ENCODE results near the gene ZFAND5. TPM values are rescaled to one million over a fixed set of nuclear protein-coding genes. Genes with fewer than 3 reads are reported as not detected.

Gene ZFAND5
- total RNA-seq, 2 experiments from 2014 or later = 92.4 to 93.8 TPM

- Mint-ChIP-seq H3K27ac (no peak overlapping the region), H3K27me3 (no peaks in the 10 kb centered on the region), H3K9me3 (no peaks in the 10 kb centered on the region), H3K4me3 (no peak overlapping the region), H3K4me1 (ENCODE audit: low read depth) (peaks cover 7% of the 10 kb centered on the region), H3K36me3 (no peaks in the 10 kb centered on the region)
- ChIA-PET POLR2A (interaction anchor here (2.3 kb wide), 1 partner anchor 20 kb away, joined by 7 read pairs; the partner anchor contains the start of gene ZFAND5), CTCF (no interaction called here)
- intact Hi-C loops (cut with micrococcal nuclease) = loop anchor here (5.0 kb wide), 1 partner anchor 33 kb away; no protein-coding TSS in a partner anchor
- DNase-seq = no peak
These were observed 19.9 kb upstream of the ZFAND5 start for GRCh38 chr9:72384710-72385485.

- Mint-ChIP-seq H3K4me1 (ENCODE audit: low read depth) (peaks cover 7% of the 10 kb centered on the region), H3K27ac (no peak overlapping the region), H3K27me3 (no peaks in the 10 kb centered on the region), H3K9me3 (no peaks in the 10 kb centered on the region), H3K4me3 (no peak overlapping the region), H3K36me3 (no peaks in the 10 kb centered on the region)
- intact Hi-C loops (cut with micrococcal nuclease) = no loop called here
- CTCF ChIA-PET = interaction anchor here (0.5 kb wide), 1 partner anchor 12 kb away, joined by 3 read pairs; no protein-coding TSS in a partner anchor
- DNase-seq = no peak
- POLR2A ChIA-PET = interaction anchor here (2.3 kb wide), 1 partner anchor 19 kb away, joined by 7 read pairs; the partner anchor contains the start of gene ZFAND5
These were observed 19.1 kb upstream of the ZFAND5 start for GRCh38 chr9:72383978-72384709.

- H3K27me3 Mint-ChIP-seq = no peaks in the 10 kb centered on the region
- H3K4me3 Mint-ChIP-seq = no peak overlapping the region
- ChIA-PET CTCF (no interaction called here), POLR2A (interaction anchor here (2.0 kb wide), 1 partner anchor 17 kb away, joined by 6 read pairs; the partner anchor contains the start of gene ZFAND5)
- H3K27ac Mint-ChIP-seq = no peak overlapping the region
- intact Hi-C loops (cut with micrococcal nuclease) = no loop called here
- no peaks in the 10 kb centered on the region for H3K9me3 Mint-ChIP-seq
- H3K36me3 Mint-ChIP-seq = no peaks in the 10 kb centered on the region
- no peak for DNase-seq
- H3K4me1 Mint-ChIP-seq (ENCODE audit: low read depth) = no peaks in the 10 kb centered on the region
These were observed 17.4 kb upstream of the ZFAND5 start for GRCh38 chr9:72382405-72382804.

GRCh38 chr9:72377041-72377440 is 12.0 kb upstream of the ZFAND5 start:
- intact Hi-C loops (cut with micrococcal nuclease) = no loop called here
- ChIA-PET POLR2A (interaction anchor here (1.2 kb wide), 1 partner anchor 11 kb away, joined by 5 read pairs; no protein-coding TSS in a partner anchor), CTCF (no interaction called here)
- H3K4me3 Mint-ChIP-seq = no peak overlapping the region
- no peaks in the 10 kb centered on the region for H3K4me1 Mint-ChIP-seq (ENCODE audit: low read depth)
- no peak overlapping the region for H3K27ac Mint-ChIP-seq
- H3K27me3 Mint-ChIP-seq = peaks cover 2% of the 10 kb centered on the region
- no peaks in the 10 kb centered on the region for H3K9me3 Mint-ChIP-seq
- no peaks in the 10 kb centered on the region for H3K36me3 Mint-ChIP-seq
- DNase-seq = no peak

DNA sequence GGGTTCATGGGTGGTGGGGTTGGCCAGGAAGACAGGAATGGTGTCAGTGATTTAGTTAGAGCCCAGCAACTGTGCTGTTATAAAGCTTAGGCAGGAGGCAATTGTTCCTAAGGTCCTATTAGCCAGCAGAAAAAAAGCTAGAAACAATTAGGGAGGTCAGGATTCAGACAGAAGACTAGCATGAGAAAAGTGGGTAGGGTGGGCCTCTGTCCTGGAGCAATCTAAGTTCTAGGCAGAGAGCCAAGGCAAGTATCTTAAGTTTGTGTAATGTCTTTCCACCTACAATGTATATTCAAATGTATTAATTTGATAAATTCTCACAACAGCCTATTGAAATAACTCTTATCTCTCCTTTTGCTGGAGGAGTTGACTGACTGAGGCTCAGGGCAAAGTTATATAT is 6.1 kb upstream of the ZFAND5 start:
- intact Hi-C loops (cut with micrococcal nuclease) = no loop called here
- H3K9me3 Mint-ChIP-seq = no peaks in the 10 kb centered on the region
- H3K27me3 Mint-ChIP-seq = peaks cover 2% of the 10 kb centered on the region
- DNase-seq = no peak
- no peak overlapping the region for H3K27ac Mint-ChIP-seq
- ChIA-PET POLR2A (no interaction called here), CTCF (no interaction called here)
- no peak overlapping the region for H3K4me3 Mint-ChIP-seq
- no peaks in the 10 kb centered on the region for H3K36me3 Mint-ChIP-seq
- H3K4me1 Mint-ChIP-seq (ENCODE audit: low read depth) = no peaks in the 10 kb centered on the region

- peak overlapping the region; percentile 96 for H3K27ac Mint-ChIP-seq
- H3K27me3 Mint-ChIP-seq = no peaks in the 10 kb centered on the region
- POLR2A ChIA-PET = interaction anchor here (0.7 to 2.2 kb wide), 19 partner anchors 9 to 769 kb away, joined by 3 to 9 read pairs (median 3); partner anchors contain the start of gene CEMIP2
- peak; percentile 71 for DNase-seq
- CTCF ChIA-PET = interaction anchor here (0.8 to 1.7 kb wide), 7 partner anchors 15 to 227 kb away, joined by 3 to 6 read pairs (median 4); no protein-coding TSS in a partner anchor
- peak overlapping the region; percentile 84 for H3K4me3 Mint-ChIP-seq
- no peaks in the 10 kb centered on the region for H3K9me3 Mint-ChIP-seq
- intact Hi-C loops (cut with micrococcal nuclease) = loop anchor here (1.0 to 10.0 kb wide), 9 partner anchors 23 to 1951 kb away; partner anchors contain the start of genes ABHD17B, C9orf85 and KLF9
- H3K36me3 Mint-ChIP-seq = peaks cover 13% of the 10 kb centered on the region
- H3K4me1 Mint-ChIP-seq (ENCODE audit: low read depth) = peaks cover 27% of the 10 kb centered on the region
These were observed 683 bp upstream of the ZFAND5 start for GRCh38 chr9:72365525-72366256.

DNA sequence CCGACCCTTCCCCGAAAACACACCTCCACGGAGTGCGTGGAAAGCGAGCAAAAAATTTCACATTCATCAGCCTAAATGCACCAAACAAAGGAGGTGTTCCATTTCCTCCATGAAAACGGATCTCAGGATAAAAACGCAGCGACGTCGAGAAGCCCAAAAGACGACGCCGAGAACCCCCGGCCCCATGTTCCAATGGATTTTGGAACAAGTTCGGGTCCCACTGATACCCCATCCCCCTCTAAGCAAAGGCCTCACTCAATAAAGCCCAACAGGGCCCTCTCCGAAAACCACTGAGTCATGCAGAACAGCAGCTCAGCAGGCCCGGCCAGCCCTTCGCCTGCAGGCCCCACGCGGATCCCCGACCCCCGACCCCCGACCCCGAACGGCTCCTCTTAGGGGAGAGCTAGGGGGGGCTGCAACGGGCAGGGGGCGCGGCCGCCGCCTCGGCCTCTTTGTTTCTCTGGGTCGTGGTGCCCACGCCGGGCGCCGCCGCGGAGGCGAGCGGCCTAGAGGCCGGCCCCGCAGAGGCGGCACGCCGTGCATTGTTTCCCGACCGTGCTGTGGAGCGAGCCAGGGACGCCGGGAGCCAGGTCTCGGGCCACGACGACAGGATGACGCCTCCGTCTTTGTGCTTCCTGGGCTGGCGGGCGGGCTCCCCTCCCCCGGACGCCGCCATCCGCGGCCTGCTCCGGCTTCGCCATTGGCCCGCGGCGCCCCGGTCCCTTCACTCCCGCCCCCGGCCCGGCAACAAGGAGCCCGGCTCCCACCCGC is 915 bp downstream of the ZFAND5 start:
- peak overlapping the region; percentile 96 for H3K27ac Mint-ChIP-seq
- peaks cover 43% of the 10 kb centered on the region for H3K4me1 Mint-ChIP-seq (ENCODE audit: low read depth)
- no peaks in the 10 kb centered on the region for H3K27me3 Mint-ChIP-seq
- peak; percentile 80 for DNase-seq
- POLR2A ChIA-PET = interaction anchor here (1.0 to 2.2 kb wide), 5 partner anchors 8 to 161 kb away, joined by 6 to 8 read pairs (median 7); no protein-coding TSS in a partner anchor
- CTCF ChIA-PET = no interaction called here
- no peaks in the 10 kb centered on the region for H3K9me3 Mint-ChIP-seq
- peak overlapping the region; percentile 84 for H3K4me3 Mint-ChIP-seq
- H3K36me3 Mint-ChIP-seq = peaks cover 22% of the 10 kb centered on the region
- intact Hi-C loops (cut with micrococcal nuclease) = loop anchor here (1.0 to 10.0 kb wide), 8 partner anchors 8 to 1949 kb away; partner anchors contain the start of genes ABHD17B, ANXA1, C9orf85 and CEMIP2

DNA sequence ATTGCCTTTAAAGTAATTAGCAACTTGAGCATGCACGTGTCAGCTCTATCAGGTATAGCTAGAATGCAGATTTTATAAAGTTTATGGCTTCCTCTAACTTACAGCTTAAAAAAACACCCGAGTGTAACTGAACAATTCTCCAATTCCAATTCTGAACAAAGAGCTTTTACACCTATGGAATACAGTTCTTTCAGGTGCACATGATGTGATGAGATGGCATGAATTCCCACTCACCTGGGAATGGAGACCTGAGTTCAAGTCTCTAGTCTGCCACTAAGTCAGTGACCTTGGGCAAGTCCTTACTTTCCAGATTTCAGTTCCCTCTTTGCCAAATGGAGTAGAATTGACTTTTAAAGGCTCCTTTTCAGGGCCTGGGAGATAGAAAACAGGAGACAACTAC is 1.8 kb downstream of the ZFAND5 start:
- H3K9me3 Mint-ChIP-seq = no peaks in the 10 kb centered on the region
- intact Hi-C loops (cut with micrococcal nuclease) = loop anchor here (5.0 to 10.0 kb wide), 4 partner anchors 71 to 1948 kb away; partner anchors contain the start of genes ANXA1 and KLF9
- ChIA-PET POLR2A (interaction anchor here (1.3 to 1.6 kb wide), 5 partner anchors 162 to 1945 kb away, joined by 3 to 7 read pairs (median 3); no protein-coding TSS in a partner anchor), CTCF (interaction anchor here (1.2 to 2.3 kb wide), 5 partner anchors 70 to 229 kb away, joined by 4 to 11 read pairs (median 7); no protein-coding TSS in a partner anchor)
- H3K4me3 Mint-ChIP-seq = peak overlapping the region; percentile 84
- no peaks in the 10 kb centered on the region for H3K27me3 Mint-ChIP-seq
- H3K4me1 Mint-ChIP-seq (ENCODE audit: low read depth) = peaks cover 51% of the 10 kb centered on the region
- H3K27ac Mint-ChIP-seq = peak overlapping the region; percentile 96
- H3K36me3 Mint-ChIP-seq = peaks cover 29% of the 10 kb centered on the region
- DNase-seq = no peak

GRCh38 chr9:72362680-72363139 is 2.3 kb downstream of the ZFAND5 start:
- CTCF ChIA-PET = interaction anchor here (1.2 to 2.3 kb wide), 6 partner anchors 70 to 229 kb away, joined by 4 to 11 read pairs (median 7); no protein-coding TSS in a partner anchor
- Mint-ChIP-seq H3K4me1 (ENCODE audit: low read depth) (peaks cover 56% of the 10 kb centered on the region), H3K4me3 (peak overlapping the region; percentile 84), H3K9me3 (no peaks in the 10 kb centered on the region), H3K27me3 (no peaks in the 10 kb centered on the region), H3K36me3 (peaks cover 33% of the 10 kb centered on the region), H3K27ac (peak overlapping the region; percentile 96)
- intact Hi-C loops (cut with micrococcal nuclease) = loop anchor here (5.0 to 10.0 kb wide), 4 partner anchors 70 to 1948 kb away; partner anchors contain the start of genes ANXA1 and KLF9
- peak; percentile 71 for DNase-seq
- POLR2A ChIA-PET = interaction anchor here (0.5 to 1.6 kb wide), 7 partner anchors 80 to 1944 kb away, joined by 3 to 7 read pairs (median 3); no protein-coding TSS in a partner anchor

GRCh38 chr9:72362118-72362531 is 2.9 kb downstream of the ZFAND5 start:
- H3K4me3 Mint-ChIP-seq = peak overlapping the region; percentile 84
- intact Hi-C loops (cut with micrococcal nuclease) = loop anchor here (5.0 to 10.0 kb wide), 4 partner anchors 70 to 1947 kb away; partner anchors contain the start of genes ANXA1 and KLF9
- peaks cover 37% of the 10 kb centered on the region for H3K36me3 Mint-ChIP-seq
- H3K27me3 Mint-ChIP-seq = no peaks in the 10 kb centered on the region
- H3K9me3 Mint-ChIP-seq = no peaks in the 10 kb centered on the region
- ChIA-PET CTCF (interaction anchor here (1.2 to 2.3 kb wide), 6 partner anchors 69 to 230 kb away, joined by 4 to 11 read pairs (median 7); no protein-coding TSS in a partner anchor), POLR2A (interaction anchor here (0.5 to 1.6 kb wide), 7 partner anchors 81 to 809 kb away, joined by 3 to 7 read pairs (median 3); no protein-coding TSS in a partner anchor)
- peak overlapping the region; percentile 96 for H3K27ac Mint-ChIP-seq
- DNase-seq = no peak
- peaks cover 62% of the 10 kb centered on the region for H3K4me1 Mint-ChIP-seq (ENCODE audit: low read depth)

Data from activated CD4-positive, alpha-beta memory T cell treated with anti-CD3 and anti-CD28 coated beads for 36 hours (primary cell).